HEK293 (cell line): Measurements from ENCODE around the gene NOTCH3.
A peak's percentile ranks its signal among the peaks of the same experiment; 100 is the strongest.

ENCODE experiments used
- GFI1B ChIP-seq: fragments of 450-650 bp; formaldehyde crosslinking; IDR thresholded peaks from 2 replicates; pipeline ENCODE4 v1.5.1; 2016; ENCODE audit warnings: missing biosample characterization, missing genetic modification characterization
- HOXA7 ChIP-seq: sonication (generic); formaldehyde crosslinking; IDR thresholded peaks from 2 replicates; pipeline ENCODE4 v1.8.1; 2022; ENCODE audit warnings: missing genetic modification reagents, borderline replicate concordance
- SP3 ChIP-seq: fragments of 450-650 bp; formaldehyde crosslinking; IDR thresholded peaks from 2 replicates; pipeline ENCODE4 v1.5.1; 2016; ENCODE audit warnings: missing biosample characterization, missing genetic modification characterization
- SP7 ChIP-seq: fragments of 450-650 bp; formaldehyde crosslinking; IDR thresholded peaks from 2 replicates; pipeline ENCODE4 v1.5.1; 2016; ENCODE audit warnings: missing biosample characterization, missing genetic modification characterization
- TCF7L2 ChIP-seq: IDR thresholded peaks from 2 replicates; pipeline ENCODE4 v1.6.1; 2011; ENCODE audit warnings: low read depth, mild to moderate bottlenecking, inconsistent platforms, low read length, moderate library complexity, borderline replicate concordance
- YY2 ChIP-seq: fragments of 450-650 bp; formaldehyde crosslinking; IDR thresholded peaks from 2 replicates; pipeline ENCODE4 v1.5.1; 2016; ENCODE audit warnings: missing biosample characterization, missing genetic modification characterization
- ZBTB17 ChIP-seq: fragments of 450-650 bp; formaldehyde crosslinking; IDR thresholded peaks from 2 replicates; pipeline ENCODE4 v1.5.1; 2016; ENCODE audit warnings: missing biosample characterization, missing genetic modification characterization
- ZBTB21 ChIP-seq: fragments of 450-650 bp; formaldehyde crosslinking; IDR thresholded peaks from 2 replicates; pipeline ENCODE4 v1.5.1; 2017; ENCODE audit warnings: missing biosample characterization, missing genetic modification characterization
- ZFP37 ChIP-seq: fragments of 450-650 bp; formaldehyde crosslinking; IDR thresholded peaks from 2 replicates; pipeline ENCODE4 v1.5.1; 2016; ENCODE audit warnings: missing biosample characterization, missing genetic modification characterization
- ZNF10 ChIP-seq: fragments of 450-650 bp; formaldehyde crosslinking; IDR thresholded peaks from 2 replicates; pipeline ENCODE4 v1.5.1; 2017; ENCODE audit warnings: missing biosample characterization, missing genetic modification characterization
- ZNF112 ChIP-seq: fragments of 450-650 bp; formaldehyde crosslinking; IDR thresholded peaks from 2 replicates; pipeline ENCODE4 v1.5.0; 2017; ENCODE audit warnings: missing biosample characterization, missing genetic modification characterization
- ZNF140 ChIP-seq: fragments of 450-650 bp; formaldehyde crosslinking; IDR thresholded peaks from 2 replicates; pipeline ENCODE4 v1.5.1; 2016; ENCODE audit warnings: missing biosample characterization, missing genetic modification characterization
- ZNF16 ChIP-seq: fragments of 450-650 bp; formaldehyde crosslinking; IDR thresholded peaks from 2 replicates; pipeline ENCODE4 v1.5.1; 2016; ENCODE audit warnings: low read depth, missing biosample characterization, missing genetic modification characterization
- ZNF266 ChIP-seq: fragments of 450-650 bp; formaldehyde crosslinking; IDR thresholded peaks from 2 replicates; pipeline ENCODE4 v1.5.1; 2016; ENCODE audit warnings: missing biosample characterization, missing genetic modification characterization, low read depth
- ZNF404 ChIP-seq: fragments of 450-650 bp; formaldehyde crosslinking; IDR thresholded peaks from 2 replicates; pipeline ENCODE4 v1.5.1; 2017; ENCODE audit warnings: missing biosample characterization, missing genetic modification characterization
- ZNF488 ChIP-seq: fragments of 450-650 bp; formaldehyde crosslinking; IDR thresholded peaks from 2 replicates; pipeline ENCODE4 v1.5.1; 2016; ENCODE audit warnings: missing biosample characterization, missing genetic modification characterization
- ZNF530 ChIP-seq: fragments of 450-650 bp; formaldehyde crosslinking; IDR thresholded peaks from 2 replicates; pipeline ENCODE4 v1.5.1; 2016; ENCODE audit warnings: low read depth, missing biosample characterization, missing genetic modification characterization
- ZNF560 ChIP-seq: fragments of 450-650 bp; formaldehyde crosslinking; IDR thresholded peaks from 2 replicates; pipeline ENCODE4 v1.5.1; 2017; ENCODE audit warnings: missing biosample characterization, missing genetic modification characterization, borderline replicate concordance
- ZNF623 ChIP-seq: fragments of 450-650 bp; formaldehyde crosslinking; IDR thresholded peaks from 2 replicates; pipeline ENCODE4 v1.5.1; 2016; ENCODE audit warnings: missing biosample characterization, missing genetic modification characterization
- ZNF626 ChIP-seq: fragments of 450-650 bp; sonication (Bioruptor Pico); formaldehyde crosslinking; IDR thresholded peaks from 2 replicates; pipeline ENCODE4 v1.5.1; 2018; ENCODE audit warnings: missing biosample characterization, missing genetic modification characterization, inconsistent platforms
- ZNF660 ChIP-seq: fragments of 450-650 bp; IDR thresholded peaks from 2 replicates; pipeline ENCODE4 v1.5.1; 2018; ENCODE audit warnings: missing biosample characterization, mild to moderate bottlenecking, missing genetic modification characterization
- ZNF677 ChIP-seq: fragments of 450-650 bp; IDR thresholded peaks from 2 replicates; pipeline ENCODE4 v1.5.0; 2018; ENCODE audit warnings: missing biosample characterization, mild to moderate bottlenecking, missing genetic modification characterization, moderate library complexity
- ZNF692 ChIP-seq: fragments of 450-650 bp; formaldehyde crosslinking; IDR thresholded peaks from 2 replicates; pipeline ENCODE4 v1.5.1; 2016; ENCODE audit warnings: missing biosample characterization, missing genetic modification characterization
- ZNF701 ChIP-seq: fragments of 450-650 bp; formaldehyde crosslinking; IDR thresholded peaks from 2 replicates; pipeline ENCODE4 v1.5.1; 2016; ENCODE audit warnings: missing biosample characterization, missing genetic modification characterization
- ZNF707 ChIP-seq: fragments of 450-650 bp; formaldehyde crosslinking; IDR thresholded peaks from 2 replicates; pipeline ENCODE4 v1.5.1; 2016; ENCODE audit warnings: missing biosample characterization, missing genetic modification characterization
- ZNF76 ChIP-seq: fragments of 450-650 bp; formaldehyde crosslinking; IDR thresholded peaks from 2 replicates; pipeline ENCODE4; 2016; ENCODE audit warnings: low read depth, missing biosample characterization, missing genetic modification characterization, borderline replicate concordance
- ZNF830 ChIP-seq: fragments of 450-650 bp; IDR thresholded peaks from 2 replicates; pipeline ENCODE4 v1.5.0; 2018; ENCODE audit warnings: missing biosample characterization, missing genetic modification characterization, low read depth, mild to moderate bottlenecking, moderate library complexity
- TF ChIP-seq, protein P1 (sequence below): fragments of 450-650 bp; formaldehyde crosslinking; IDR thresholded peaks from 2 replicates; pipeline ENCODE4 v1.5.1; 2017; ENCODE audit warnings: missing biosample characterization, missing genetic modification characterization
- TF ChIP-seq, protein P2 (sequence below): fragments of 450-650 bp; formaldehyde crosslinking; IDR thresholded peaks from 2 replicates; pipeline ENCODE4 v1.5.1; 2016; ENCODE audit warnings: missing biosample characterization, missing genetic modification characterization
- TF ChIP-seq, protein P3 (sequence below): fragments of 450-650 bp; formaldehyde crosslinking; optimal IDR thresholded peaks from 2 replicates; pipeline ENCODE3; 2016; ENCODE audit warnings: missing biosample characterization, mild to moderate bottlenecking, missing genetic modification characterization

The NOTCH3 gene

GRCh38 chr19:15222738-15223648 lies 22.2 kb upstream of the NOTCH3 start (continued):
- TF ChIP-seq, protein P1, sequence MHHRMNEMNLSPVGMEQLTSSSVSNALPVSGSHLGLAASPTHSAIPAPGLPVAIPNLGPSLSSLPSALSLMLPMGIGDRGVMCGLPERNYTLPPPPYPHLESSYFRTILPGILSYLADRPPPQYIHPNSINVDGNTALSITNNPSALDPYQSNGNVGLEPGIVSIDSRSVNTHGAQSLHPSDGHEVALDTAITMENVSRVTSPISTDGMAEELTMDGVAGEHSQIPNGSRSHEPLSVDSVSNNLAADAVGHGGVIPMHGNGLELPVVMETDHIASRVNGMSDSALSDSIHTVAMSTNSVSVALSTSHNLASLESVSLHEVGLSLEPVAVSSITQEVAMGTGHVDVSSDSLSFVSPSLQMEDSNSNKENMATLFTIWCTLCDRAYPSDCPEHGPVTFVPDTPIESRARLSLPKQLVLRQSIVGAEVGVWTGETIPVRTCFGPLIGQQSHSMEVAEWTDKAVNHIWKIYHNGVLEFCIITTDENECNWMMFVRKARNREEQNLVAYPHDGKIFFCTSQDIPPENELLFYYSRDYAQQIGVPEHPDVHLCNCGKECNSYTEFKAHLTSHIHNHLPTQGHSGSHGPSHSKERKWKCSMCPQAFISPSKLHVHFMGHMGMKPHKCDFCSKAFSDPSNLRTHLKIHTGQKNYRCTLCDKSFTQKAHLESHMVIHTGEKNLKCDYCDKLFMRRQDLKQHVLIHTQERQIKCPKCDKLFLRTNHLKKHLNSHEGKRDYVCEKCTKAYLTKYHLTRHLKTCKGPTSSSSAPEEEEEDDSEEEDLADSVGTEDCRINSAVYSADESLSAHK (tag by site-specific recombination) = no peak
- no peak for TF ChIP-seq ZNF560 (tag by site-specific recombination)
- TF ChIP-seq ZNF677 (tag by site-specific recombination) = no peak
- no peak for TF ChIP-seq TCF7L2
- no peak for TF ChIP-seq HOXA7
- no peak for TF ChIP-seq ZNF266 (tag by site-specific recombination)
- no peak for TF ChIP-seq ZNF16 (tag by site-specific recombination)
- TF ChIP-seq ZNF701 (tag by site-specific recombination) = no peak
- no peak for TF ChIP-seq ZBTB21 (tag by site-specific recombination)
- TF ChIP-seq SP7 (tag by site-specific recombination) = 0 out of 2 replicates have a peak, but pooled peaks have one; percentile 21
- TF ChIP-seq ZNF488 (tag by site-specific recombination) = no peak
- TF ChIP-seq SP3 (tag by site-specific recombination) = peak; percentile 58
- TF ChIP-seq ZNF76 (tag by site-specific recombination) = no peak
- TF ChIP-seq ZFP37 (tag by site-specific recombination) = no peak
- TF ChIP-seq ZNF10 = no peak
- TF ChIP-seq ZNF140 (tag by site-specific recombination) = no peak
- TF ChIP-seq ZNF530 (tag by site-specific recombination) = no peak
- TF ChIP-seq ZNF112 (tag by site-specific recombination) = no peak
- TF ChIP-seq ZNF692 (tag by site-specific recombination) = no peak
- TF ChIP-seq ZNF707 (tag by site-specific recombination) = no peak
- peak; percentile 55 for TF ChIP-seq ZBTB17 (tag by site-specific recombination)
- TF ChIP-seq, protein P2, sequence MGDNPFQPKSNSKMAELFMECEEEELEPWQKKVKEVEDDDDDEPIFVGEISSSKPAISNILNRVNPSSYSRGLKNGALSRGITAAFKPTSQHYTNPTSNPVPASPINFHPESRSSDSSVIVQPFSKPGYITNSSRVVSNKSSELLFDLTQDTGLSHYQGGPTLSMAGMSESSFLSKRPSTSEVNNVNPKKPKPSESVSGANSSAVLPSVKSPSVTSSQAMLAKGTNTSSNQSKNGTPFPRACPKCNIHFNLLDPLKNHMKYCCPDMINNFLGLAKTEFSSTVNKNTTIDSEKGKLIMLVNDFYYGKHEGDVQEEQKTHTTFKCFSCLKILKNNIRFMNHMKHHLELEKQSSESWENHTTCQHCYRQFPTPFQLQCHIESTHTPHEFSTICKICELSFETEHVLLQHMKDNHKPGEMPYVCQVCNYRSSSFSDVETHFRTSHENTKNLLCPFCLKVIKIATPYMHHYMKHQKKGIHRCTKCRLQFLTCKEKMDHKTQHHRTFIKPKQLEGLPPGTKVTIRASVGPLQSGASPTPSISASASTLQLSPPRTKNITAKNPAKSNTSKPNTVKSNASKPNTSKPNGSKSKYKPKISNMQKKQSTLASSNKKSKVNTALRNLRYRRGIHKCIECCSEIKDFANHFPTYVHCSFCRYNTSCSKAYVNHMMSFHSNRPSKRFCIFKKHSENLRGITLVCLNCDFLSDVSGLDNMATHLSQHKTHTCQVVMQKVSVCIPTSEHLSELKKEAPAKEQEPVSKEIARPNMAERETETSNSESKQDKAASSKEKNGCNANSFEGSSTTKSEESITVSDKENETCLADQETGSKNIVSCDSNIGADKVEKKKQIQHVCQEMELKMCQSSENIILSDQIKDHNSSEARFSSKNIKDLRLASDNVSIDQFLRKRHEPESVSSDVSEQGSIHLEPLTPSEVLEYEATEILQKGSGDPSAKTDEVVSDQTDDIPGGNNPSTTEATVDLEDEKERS (tag by site-specific recombination) = no peak
- TF ChIP-seq, protein P3, sequence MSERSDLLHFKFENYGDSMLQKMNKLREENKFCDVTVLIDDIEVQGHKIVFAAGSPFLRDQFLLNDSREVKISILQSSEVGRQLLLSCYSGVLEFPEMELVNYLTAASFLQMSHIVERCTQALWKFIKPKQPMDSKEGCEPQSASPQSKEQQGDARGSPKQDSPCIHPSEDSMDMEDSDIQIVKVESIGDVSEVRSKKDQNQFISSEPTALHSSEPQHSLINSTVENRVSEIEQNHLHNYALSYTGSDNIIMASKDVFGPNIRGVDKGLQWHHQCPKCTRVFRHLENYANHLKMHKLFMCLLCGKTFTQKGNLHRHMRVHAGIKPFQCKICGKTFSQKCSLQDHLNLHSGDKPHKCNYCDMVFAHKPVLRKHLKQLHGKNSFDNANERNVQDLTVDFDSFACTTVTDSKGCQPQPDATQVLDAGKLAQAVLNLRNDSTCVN (tag by site-specific recombination) = peak; percentile 40
- no peak for TF ChIP-seq ZNF623 (tag by site-specific recombination)
- TF ChIP-seq ZNF660 (tag by site-specific recombination) = no peak
- no peak for TF ChIP-seq GFI1B (tag by site-specific recombination)
- no peak for TF ChIP-seq ZNF404 (tag by site-specific recombination)
- no peak for TF ChIP-seq ZNF830 (tag by site-specific recombination)
- no peak for TF ChIP-seq ZNF626 (tag by site-specific recombination)
- TF ChIP-seq YY2 (tag by site-specific recombination) = no peak
